HG03432 (cell line): ENCODE results near the gene DDX24.

Experiments used
- ATAC-seq: cut with Tn5 transposase; IDR thresholded peaks from one replicate; pipeline ENCODE4 v1.9.1; 2021; ENCODE audit warnings: mild to moderate bottlenecking, moderate library complexity; ENCODE audit not compliant: unreplicated experiment

Gene DDX24

DNA sequence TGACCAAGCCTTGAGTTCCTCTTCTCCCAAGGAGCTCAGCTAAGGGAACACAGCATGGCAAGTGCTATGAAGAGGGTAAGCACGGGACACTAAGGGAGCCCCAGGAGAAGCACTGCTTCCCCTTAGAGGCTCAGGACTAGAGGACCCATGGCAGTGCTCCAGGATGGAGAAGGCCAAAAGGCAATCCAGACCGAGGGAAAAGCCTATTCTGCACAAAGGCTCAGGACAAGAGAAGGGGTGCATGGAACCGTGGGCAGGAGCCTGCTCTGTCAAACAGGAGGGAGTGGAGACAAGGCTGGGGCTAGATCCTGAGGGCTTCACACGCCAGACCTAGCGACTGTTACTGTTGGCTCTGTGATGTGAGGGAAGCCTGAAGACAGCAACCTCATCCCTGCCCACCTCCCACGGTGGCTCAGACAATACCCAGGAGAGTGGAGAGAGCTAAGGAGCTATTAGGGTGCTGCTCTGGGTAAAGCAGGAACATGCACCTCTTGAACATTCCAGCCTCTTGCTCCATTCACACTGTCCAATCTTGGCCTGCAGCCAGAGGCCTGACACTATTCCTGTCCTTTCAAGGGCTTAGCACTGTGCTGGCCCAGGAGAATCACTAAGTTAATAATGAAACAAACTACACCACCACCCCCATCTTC lies 30.6 kb downstream of the DDX24 start:
- ATAC-seq, result no peak

DNA sequence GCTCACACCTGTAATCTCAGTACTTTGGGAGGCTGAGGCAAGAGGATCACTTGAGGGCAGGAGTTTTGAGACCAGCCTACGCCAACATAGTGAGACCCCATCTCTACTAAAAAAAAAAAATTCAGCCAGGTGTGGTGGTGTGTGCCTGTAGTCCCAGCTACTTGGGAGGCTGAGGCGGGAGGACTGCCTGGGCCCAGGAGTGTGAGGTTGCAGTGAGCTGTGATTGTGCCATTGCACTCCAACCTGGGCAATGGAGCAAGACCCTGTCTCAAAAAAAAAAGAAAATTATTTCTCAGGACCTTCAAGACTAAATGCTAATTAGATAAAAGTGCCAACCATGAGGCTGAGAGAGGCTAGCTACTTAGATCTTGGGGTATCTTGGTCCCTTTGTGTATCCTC lies 31.4 kb downstream of the DDX24 start:
- ATAC-seq, result no peak

DNA sequence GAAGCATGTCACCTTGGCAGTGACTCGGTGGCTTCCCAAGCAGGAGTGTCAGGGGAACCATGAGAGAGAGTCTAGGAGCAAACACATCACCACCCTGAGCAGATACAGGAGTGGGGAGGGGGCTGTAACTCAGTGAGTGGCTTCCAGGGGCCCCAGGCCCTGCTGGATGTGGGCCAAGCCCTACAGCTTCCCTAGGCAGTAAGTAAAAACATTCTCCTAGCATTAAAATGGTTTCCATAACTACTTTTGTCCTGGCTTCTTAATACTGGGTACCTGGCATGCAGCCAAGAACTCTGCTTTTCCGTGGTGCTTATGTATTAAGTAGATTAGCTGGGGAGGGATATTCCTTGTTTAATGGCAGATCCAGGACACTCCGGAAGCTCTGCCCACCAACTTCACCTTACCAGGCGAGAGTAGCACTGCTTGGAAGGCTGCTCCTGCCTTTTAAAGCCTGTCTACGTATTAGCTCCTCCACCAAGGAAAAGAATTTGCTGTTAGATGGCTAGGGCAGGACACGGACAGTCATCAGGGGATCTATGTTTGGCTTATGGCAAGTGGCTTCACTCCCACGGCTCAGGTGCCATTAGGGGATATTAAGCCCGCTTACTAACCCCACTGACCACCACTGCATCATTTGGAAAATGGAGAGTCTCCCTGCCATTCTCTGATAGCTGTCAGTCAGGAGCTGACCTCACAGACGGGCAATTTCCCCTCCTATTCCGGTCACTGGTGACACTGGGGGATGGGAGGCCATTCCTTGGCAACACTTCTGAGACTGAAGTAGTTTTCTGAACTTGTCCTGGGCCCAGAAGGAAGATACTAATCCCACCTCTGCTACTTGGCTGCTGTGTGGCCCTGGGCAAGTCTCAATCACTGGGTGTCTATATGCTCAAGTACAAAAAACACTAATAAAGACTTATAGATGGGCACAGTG lies 32.0 kb downstream of the DDX24 start:
- no peak for ATAC-seq

DNA sequence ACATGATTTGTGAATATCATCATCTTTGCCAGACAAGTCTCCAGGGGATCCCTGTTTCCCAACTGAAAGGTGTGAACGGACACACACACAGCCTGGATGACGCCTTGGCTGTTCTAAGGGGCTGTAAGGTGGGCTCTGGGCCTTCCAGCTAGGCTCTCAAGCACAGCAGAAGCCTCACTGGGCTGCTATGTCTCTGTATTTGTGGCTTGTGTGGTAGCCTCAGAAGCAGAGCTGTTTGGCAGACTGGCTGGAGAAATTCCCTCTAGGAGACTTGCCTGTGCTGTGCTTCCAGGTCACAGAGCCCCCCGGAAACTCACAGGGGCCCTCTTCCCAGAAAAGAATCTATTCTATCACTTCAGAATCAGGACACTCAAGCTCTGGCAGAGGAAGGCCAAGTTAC lies 33.4 kb downstream of the DDX24 start:
- ATAC-seq, result no peak

DNA sequence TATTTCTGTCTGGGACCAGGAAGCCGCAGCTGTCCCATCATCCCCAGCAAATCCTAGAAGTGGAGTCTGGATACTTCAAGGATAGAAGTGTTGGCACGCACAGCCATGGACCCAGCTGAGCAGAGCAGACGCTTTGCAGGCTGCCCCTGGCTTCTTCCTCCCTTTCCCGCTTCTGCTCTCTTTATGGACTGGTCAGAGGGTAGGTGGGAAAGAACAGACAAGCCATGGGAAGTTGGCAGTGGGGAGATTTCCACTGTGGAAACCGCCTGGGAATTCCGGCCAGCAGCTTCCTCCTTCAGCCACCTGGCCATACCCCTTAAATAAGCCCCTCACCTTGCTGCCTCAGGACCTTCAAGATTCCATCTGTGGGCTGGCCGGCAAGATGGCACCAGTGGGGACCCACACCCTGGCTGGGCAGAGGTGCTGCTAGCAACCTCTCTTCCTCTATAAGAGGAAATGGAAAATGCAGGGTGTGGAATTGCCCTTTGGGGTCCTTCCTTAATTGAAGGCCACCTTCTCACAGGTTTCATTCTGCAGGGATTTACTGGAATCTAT lies 34.2 kb downstream of the DDX24 start:
- no peak for ATAC-seq

DNA sequence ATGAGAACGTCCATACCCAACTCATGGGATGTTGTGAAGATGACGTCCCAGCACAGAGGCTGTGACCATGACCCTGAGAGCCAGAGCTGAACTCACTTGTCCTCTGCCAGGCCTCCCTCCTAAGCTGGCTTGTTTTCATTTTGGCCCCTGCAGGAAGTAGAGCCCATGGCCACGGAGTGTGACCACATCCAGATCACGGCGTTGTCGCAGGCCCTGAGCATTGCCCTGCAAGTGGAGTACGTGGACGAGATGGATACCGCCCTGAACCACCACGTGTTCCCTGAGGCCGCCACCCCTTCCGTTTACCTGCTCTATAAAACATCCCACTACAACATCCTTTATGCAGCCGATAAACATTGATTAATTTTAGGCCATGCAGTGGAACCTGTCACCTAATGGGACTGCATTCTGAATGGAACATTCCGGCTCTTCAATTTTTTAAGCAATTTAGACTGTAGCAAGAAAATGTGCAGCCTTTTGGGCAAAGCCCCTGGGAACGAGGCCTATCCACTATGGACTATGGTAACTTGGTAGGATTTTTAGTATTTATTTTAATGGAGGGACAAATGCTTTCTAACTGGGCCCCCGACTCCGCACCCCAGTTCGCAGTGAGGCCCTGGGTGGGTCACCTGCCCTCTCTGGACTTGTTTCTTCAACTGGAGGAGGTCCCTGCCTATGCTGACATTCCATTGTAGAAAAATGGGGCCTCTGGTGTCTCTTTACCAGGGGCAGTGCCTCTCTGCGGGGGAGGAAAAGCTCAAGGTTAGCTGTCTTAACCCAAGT lies 35.2 kb downstream of the DDX24 start:
- ATAC-seq, result no peak

DNA sequence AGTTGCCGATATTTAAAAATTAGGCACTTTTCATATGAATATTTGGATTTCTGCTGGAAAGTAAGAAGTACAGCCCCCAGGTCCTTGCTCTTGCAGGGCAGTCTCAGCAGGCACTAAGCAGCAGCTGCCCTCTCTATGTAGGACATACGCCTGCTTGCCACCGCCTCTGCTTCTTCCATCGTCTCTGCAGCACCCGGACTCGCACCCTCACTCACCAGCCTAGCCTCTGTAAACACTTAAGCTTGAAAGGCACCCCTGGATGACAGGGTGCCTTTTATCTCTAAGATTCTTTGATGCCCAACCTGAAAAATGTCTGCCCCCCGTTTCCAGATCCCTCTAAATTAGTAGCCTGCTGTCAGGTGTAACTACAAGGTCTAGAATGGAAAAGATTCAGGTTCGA lies 35.9 kb downstream of the DDX24 start:
- ATAC-seq, result no peak

DNA sequence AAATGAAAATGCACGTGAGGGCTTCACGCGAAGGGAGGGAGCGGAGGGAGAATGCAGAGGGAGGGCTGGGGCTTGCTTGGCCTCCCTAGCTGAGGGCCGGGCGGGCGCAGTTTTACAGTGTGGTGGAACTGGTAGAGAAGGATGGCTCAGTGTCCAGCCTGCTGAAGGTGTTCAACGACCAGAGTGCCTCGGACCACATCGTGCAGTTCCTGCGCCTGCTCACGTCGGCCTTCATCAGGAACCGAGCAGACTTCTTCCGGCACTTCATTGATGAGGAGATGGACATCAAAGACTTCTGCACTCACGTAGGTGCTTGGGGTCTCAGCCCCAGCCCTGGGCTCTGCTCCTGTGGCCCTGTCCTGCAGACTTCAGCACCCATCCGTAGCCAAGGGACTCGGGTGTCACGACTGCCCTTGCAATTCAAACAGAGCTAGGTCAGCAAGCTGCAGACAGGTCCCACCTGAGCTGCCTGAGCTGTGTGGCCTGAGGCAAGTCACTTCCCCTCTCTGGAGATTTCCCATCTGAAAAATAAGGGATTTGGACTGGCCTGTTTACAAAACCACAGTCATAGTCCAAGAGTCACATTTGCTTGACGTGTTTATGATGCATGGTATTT lies 36.4 kb downstream of the DDX24 start:
- ATAC-seq, result no peak

DNA sequence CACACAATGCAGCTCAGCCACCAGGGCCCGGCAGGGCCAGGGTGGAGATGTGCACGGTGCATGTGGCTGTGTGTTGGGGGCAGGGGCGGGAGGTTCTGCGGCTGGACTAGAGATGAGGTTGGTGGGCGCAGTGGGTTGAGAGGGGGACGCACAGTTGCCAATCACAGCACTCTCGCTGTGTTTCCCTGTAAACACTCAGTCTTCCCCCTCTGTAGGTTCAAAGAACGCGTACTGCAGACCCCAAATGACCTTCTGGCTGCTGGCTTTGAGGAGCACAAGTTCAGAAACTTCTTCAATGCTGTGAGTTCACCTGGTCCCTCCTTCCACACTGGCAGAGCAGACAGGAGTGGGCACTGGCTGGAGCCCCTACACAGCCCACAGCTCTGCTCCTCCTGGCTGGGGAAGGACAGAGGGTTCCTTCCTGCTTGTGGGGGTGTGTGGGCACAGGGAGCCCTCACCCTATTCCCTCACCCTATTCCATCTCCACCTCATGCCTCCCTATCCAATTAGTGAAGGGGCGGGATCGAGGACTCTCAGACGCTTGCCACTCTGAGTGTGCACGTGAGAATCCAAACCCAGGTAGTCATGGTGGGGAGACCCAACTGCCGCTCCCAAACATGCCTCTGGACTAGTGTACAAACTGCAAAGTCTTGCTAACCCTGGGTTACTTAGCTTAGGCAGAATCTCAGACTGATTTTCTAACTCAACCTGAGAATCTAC lies 37.1 kb downstream of the DDX24 start:
- no peak for ATAC-seq

DNA sequence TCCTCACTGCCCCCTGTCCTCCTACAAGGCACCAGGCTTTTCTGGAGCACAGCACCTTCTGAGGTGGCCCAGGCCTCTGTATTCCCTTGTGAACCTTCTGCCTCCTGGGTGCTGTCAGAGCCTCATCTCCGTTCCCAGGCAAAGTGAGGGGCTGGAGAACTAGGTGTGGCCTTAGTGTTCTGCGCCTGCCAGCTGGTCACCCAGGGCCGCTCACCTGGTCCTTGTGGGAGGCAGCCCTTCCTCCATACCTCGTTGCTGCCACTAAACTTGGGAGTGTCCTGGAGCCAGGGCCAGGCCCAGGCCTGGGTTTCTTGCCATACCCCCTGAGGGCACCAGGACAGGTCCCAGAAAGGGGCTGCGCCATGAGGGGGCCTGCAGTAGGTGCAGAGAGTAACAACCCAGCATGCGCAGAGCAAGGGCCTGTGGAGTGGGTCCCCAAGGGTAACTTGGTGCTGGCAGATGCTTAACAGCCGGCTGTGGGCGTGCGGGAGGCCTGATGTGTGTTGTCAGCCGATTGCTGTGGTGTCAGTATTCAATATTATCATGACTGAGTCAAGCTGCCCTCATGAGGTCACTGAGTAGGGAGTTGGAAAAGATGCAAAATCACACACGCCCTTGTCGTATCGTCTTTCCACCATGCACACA lies 37.8 kb downstream of the DDX24 start:
- no peak for ATAC-seq

DNA sequence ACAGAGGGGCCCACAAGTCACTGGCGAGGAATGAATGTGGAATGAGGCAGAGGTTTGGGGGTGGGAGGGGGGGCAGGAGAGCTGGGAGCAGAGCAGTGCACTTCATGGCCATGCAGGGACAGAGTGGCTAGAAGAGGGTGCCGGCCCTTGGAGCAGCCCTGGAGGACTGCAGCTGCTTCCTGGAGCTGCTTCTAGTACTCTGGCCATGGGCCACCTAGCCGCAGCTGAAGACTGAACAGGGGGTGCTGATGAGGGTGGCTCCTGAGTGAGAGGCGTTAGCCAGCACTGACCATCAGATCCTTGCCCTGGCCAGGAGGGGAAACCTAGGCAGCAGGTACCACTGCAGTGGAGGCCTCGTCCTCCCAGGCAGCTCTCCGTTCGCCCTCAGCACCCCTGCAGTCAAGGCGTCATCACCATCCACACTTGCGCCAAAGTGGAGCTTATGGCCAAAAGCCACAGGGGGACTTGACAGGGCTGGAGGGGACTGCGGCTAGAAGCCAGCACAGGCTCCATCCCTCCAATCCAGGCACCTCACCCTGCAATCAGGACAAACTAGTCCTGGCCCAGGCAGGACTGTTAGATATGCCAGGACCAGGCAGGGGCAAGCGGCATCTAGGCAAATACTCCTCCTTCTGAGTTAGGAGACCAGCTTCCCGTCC lies 38.4 kb downstream of the DDX24 start:
- no peak for ATAC-seq

DNA sequence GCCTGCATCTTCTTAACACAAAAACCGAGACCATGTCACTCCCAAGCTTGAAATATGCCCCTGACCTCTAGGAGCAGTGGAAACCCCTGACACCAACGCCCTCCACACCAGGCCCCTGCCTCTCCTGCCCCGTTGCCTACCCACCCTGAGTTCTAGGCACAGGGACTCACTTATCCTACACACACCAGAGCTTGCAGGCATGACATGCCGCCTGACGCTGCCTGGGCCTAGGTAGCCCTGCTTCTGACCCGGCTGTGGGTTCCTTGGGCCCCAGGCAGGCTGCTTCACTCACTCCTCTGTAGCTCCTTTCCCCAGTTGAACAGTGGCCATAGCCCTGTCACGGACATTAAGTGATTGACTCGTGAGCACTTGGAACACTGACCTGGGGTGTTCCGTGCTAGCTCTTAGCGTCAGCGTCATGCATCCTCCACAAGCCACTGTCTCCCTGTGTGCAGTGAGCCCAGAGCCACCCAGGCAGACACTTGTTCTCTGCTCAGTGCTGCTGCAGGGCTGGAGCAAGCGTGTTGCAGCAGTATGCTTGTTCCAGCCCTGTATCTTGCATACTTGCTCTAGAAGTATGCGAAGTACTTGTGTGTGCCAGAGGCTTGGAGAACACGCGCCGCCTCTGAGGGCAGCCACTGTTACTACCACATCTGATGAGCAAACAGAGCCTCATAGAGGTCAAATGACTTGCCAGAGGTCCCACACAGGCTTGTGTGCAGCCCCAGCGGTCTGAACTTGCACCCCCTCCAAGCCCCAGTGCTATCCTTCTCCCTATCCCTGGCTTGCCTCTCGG lies 39.3 kb downstream of the DDX24 start:
- no peak for ATAC-seq

DNA sequence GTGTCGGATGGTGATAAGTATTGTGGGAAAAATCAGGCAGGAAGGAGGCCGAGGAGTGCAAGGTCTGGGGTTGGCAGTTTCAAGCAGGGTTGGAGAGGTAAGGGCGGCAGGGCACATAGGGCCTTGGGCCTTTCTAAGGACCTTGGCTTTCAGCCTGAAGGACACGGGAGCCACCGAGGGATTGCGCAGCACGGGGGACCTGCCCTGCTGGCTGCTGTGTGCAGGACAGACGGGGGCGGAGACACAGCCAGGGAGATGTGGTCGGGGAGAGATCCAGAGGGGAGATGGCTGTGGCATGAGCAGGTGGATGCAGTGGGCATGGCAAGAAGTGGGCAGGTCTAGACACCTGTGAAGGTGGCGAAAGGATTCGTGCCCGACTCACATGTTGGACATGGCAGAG lies 40.2 kb downstream of the DDX24 start:
- no peak for ATAC-seq

DNA sequence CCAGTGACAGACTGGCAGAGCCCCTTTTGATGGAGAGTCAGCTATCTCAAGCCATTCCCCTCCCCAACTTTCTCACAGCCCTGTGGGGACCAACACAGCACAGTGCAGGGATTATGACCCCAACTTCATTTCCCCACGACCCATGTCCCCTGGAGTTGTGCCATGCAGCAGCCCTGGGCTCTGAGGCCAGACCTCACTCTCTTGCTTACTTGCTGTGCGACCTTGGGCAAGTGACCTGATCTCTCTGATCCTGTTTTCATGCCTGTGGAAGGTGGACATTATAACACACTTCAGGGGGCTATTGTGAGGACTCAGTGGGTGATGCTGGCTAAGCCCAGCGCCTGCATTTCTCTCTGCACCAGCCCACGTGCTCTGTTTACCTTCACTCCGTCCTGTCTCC lies 40.8 kb downstream of the DDX24 start:
- ATAC-seq, result no peak

DNA sequence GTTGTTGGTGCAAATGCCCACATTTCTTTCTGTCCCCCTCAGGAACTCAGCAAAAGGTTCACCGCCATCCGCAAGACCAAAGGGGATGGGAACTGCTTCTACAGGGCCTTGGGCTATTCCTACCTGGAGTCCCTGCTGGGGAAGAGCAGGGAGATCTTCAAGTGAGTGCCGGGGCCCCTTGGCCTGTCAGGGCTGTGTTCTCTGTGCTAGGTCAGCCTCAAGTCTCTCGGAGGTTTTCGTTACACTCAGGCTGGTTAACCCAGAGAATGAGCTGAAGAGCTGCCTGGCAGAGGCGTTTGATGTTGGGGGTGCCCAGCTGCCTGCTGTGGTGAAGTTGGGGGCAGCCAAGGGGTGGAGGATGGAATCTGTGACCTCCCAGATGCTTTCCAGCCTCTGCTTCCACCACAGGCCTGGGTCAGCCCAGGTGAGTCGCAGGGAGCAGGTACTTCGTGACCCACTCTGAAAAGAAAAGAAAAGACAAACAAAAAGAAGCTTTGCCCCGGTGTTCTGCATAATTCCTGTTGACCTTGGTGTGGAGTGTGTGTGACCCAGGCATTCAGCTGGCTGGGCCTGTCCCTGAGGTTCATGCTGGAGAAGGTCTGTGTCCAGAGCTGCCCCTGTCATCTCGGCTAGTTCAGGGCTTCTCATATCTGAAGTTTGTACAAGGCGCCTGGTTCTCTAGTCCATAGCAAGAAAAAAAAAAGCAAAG lies 41.9 kb downstream of the DDX24 start:
- no peak for ATAC-seq

DNA sequence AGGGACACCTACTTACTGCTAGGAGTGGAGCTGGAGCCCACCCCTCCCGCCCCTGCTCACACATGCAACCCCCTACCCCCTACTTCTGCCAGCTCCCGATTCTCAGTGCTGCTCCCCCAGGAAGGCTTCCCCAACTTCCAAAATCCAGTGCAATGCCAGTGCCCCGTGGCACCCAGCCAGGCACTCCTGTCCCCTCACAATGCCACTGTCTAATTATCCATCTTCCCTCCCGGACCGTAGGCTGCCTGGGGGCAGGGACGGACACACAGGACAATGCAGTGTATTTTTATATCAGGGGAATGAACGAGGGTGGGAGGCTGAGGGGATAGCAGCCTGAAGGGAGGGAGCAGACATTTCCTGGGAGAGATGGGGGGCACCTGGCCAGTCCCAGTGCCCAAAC lies 42.5 kb downstream of the DDX24 start:
- ATAC-seq, result no peak

DNA sequence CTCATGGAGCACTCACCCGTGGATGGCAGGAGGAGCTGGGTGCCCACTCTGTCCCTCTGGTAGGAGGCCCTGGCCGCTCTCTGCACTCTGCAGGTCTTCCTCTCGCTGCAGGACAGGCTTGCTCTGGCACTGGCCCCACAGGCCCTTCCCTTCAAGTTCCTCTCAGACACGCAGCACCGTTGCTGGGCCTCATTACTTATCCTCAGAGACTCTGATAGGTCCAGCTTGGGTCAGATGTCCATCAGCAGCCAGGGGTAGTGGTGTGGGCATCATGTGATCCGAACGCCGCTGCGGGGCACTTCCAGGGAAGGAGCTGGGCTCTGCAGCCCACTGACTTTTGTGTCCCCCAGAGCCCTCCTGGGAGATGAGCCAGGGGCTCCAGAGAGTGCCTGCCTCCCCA lies 43.0 kb downstream of the DDX24 start:
- ATAC-seq, result no peak
